HEK293 (cell line): ENCODE results near the gene RAB3GAP2.

ENCODE experiments used
- CTCF ChIP-seq: fragments of 450-650 bp; formaldehyde crosslinking; IDR thresholded peaks from 2 replicates; pipeline ENCODE4 v1.5.1; 2016; ENCODE audit warnings: missing biosample characterization, missing genetic modification characterization
- KLF16 ChIP-seq: fragments of 450-650 bp; formaldehyde crosslinking; IDR thresholded peaks from 2 replicates; pipeline ENCODE4 v1.5.1; 2017; ENCODE audit warnings: missing biosample characterization, missing genetic modification characterization
- KLF7 ChIP-seq: fragments of 450-650 bp; formaldehyde crosslinking; IDR thresholded peaks from 2 replicates; pipeline ENCODE4 v1.5.1; 2016; ENCODE audit warnings: missing biosample characterization, missing genetic modification characterization, borderline replicate concordance
- ZNF18 ChIP-seq: fragments of 450-650 bp; formaldehyde crosslinking; IDR thresholded peaks from 2 replicates; pipeline ENCODE4 v1.5.1; 2016; ENCODE audit warnings: missing biosample characterization, missing genetic modification characterization
- ZNF362 ChIP-seq: fragments of 450-650 bp; formaldehyde crosslinking; IDR thresholded peaks from 2 replicates; pipeline ENCODE4 v1.5.1; 2016; ENCODE audit warnings: missing biosample characterization, missing genetic modification characterization
- ZNF510 ChIP-seq: fragments of 450-650 bp; formaldehyde crosslinking; IDR thresholded peaks from 2 replicates; pipeline ENCODE4 v1.5.1; 2018; ENCODE audit warnings: mild to moderate bottlenecking, missing genetic modification characterization, missing biosample characterization; ENCODE audit not compliant: insufficient replicate concordance

GRCh38 chr1:220239966-220240365, 32.3 kb downstream of the RAB3GAP2 start:
- no peak for TF ChIP-seq CTCF (tag by site-specific recombination)
- TF ChIP-seq ZNF510, result no peak
- TF ChIP-seq KLF7 (tag by site-specific recombination), result no peak
- no peak for TF ChIP-seq ZNF18 (tag by site-specific recombination)
- TF ChIP-seq ZNF362 (tag by site-specific recombination), result no peak
- no peak for TF ChIP-seq KLF16 (tag by site-specific recombination)
